ENCODE measurements around the gene PARVB.

- TF ChIP-seq CTCF (IDR thresholded peaks at IDR 0.05) (no peak), EZH2 (IDR thresholded peaks at IDR 0.05) (no peak)
Observed at GRCh38 chr22:44193535-44193891, 169.4 kb downstream of the PARVB start.

Measured in neural progenitor cell (in vitro differentiated cells).